CD4-positive, alpha-beta T cell treated with Interleukin-2 at 100 ng/mL for 4 hours (primary cell): ENCODE measurements around the gene UBAC2.

ENCODE experiments used
- DNase-seq: peaks from one replicate; pipeline ENCODE4 v3.0.0-alpha.2; 2020; ENCODE audit warnings: low spot score

UBAC2 gene

DNA sequence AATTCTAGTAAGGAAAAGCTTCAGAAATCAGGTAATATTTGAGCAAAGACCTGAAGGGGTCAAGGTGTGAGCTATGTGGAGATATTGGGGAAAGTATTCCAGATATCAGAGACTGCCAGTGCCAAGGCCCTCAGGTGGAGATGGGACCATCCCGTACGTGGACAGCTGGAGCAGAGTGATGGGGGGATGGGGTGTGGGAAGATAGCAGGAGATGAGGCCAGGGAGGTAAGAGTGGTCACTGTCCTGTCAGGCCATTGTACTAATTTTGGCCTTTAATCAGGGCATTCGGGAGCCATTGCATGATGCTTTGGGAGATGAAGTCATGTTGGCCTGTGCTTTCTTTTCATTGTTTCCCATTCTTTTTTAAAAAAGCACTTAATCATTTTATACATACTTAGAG lies 70.6 kb downstream of the UBAC2 start:
- DNase-seq = no peak

DNA sequence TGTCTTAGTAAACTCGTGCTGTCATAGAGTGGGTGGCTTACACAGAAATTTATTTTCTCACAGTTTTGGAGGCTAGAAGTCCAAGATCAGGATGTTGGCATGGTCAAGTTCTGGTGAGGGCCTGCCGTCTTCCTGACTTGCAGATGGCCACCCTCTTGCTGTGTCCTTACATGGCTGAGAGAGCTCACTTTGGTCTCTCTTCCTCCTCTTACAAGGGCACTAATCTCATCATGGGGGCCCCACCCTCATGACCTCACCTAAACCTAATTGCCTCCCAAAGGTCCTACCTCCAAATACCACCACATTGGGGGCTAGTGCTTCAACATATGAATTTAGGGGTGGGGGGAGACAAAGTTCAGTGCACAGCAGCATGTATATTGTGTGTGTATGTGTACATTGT lies 71.8 kb downstream of the UBAC2 start:
- no peak for DNase-seq

DNA sequence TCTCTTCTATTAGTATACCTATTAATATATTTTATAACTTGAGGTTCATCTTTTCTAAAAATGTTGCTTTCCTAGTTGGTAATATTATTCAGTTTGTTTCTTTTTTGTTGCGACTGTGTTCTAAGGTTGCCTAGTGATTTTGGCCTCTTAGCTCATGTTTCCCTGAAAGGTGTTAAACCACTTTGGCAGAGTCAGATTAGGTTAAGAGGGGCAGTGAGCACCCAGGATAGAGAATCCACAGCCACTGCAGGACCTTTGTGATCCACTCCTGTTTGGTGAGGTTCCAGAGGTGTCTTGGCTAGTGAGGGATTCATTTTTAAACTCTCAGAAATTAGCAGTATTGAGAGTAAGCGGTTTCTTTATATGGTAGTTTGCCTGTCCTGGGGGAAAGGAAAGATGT lies 72.5 kb downstream of the UBAC2 start:
- peak; percentile 79 for DNase-seq

DNA sequence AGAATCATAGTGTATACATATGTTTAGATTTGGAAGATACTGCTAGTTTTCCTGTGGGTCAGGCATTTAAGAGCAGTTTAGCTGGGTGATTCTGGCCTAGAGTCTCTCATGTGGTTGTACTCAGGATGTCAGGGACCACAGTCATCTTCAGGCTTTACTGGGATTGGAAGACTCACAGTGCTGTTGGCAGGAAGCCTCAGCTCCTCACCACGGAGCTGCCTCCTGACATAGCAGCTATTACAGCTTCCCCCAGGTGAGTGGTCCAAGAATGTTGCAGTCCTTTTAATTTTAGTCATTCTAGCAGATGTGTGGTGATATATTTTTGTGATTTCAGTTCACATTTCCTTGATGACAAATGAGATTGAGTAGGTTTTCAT lies 74.4 kb downstream of the UBAC2 start:
- peak; percentile 72 for DNase-seq

DNA sequence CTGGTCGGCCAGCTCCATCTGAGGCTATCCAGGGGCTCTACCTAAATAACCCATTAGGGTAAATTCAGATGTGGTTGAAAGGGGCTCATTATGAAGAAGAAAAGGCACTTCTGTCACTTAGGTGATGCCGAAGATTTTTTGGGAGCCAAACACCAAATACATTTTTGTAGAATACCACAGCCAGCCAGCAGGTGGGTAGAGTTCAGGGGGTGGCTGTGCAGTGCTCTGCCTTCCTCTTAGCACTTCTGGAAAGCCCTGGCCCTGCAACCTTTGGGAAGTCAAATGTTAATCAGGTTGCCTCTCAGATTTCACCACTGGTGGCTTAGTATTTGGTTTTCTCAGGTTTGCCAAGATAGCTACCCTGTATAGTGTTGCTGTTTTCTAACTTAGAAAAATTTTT lies 76.1 kb downstream of the UBAC2 start:
- DNase-seq = no peak

DNA sequence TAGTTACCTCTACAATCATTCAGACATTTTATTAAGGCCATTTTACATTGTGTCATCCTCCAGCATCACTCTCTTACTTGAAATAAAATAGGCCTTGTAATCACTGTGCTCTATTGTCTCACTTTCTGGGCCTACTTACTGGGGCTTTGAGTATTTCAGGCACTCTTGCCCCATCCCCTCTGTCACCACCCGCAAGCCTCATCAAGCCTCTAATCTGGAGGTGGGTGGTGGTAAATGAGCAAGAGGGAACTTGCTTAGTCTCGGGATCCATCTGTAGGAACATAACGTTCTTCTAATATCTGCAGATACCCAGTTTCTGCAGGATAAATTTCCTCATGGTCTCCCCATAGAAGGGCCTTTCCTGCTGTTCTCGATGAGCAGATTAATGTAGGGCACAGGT lies 77.0 kb downstream of the UBAC2 start:
- DNase-seq = no peak

DNA sequence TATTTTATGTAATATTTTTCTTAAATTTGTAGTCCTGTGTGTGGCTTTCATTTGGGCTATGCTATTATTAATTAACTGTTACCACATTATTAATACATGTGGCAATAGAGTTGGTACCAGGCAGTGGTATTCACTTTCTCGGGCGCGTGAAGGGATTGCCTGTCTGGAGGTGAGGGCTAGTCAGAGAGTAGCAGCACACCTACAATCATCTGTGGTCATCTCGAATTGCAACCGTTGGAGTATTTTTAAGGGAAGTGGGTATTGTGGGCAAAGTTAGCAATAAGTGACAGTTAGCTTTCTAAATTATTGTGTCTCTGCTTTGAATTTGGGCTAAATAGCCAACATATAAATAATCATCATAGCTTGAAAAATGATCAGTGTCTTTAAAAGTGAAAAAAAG lies 77.5 kb downstream of the UBAC2 start:
- DNase-seq = no peak

DNA sequence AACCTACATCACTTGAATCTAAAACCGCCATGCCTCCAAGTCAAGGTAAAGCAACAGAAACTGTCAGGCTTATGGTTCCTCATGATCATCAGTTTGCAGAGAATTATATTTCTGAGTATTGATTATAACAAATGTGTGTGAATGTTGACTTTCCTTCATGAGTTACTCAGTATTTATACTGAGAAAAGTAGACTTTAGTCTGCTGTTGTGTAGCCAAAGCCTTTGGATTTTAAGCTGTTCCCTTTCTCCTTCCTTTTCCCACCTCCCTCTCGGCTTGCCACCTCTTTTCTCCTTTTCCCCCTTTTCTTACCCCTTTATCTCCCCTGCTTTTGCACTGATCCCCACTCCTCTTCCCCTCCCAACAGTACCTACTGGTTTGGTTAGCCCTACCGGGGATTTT lies 78.2 kb downstream of the UBAC2 start:
- DNase-seq = no peak

DNA sequence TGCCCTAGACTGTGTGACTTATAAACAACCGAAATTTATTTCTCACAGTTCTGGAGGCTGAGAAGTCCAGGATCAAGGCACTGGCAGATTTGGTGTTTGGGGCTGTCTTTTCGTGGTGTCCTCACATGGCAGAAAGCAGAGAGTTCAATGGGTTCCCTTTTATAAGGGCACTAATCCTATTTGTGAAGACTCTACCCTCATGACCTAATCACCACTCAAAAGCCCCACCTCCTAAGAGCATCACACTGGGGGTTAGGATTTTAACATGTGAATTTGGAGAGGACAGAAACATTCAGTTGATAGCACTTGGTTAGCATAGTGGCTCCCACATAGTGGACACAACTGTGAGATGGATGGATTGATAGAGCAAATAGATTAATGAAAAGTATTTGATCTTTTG lies 79.0 kb downstream of the UBAC2 start:
- no peak for DNase-seq

DNA sequence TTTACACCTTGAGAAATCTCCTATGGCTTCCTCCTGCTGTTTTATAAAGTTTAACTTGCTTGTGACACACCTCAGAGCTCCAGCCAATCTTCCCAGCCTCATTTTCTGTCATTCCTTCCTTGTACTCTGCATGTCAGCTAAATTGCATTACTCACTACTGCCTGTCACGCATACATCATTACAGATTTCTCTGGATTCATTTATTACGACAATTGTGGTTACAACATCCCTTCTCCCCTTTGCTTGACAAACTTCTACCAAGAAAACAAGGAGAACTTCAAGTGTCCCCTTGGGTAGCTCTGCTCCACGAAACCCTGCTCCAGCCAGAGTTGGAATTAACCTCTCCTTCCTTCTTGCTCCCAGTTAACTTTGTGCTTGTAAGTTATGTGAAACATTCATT lies 79.5 kb downstream of the UBAC2 start:
- no peak for DNase-seq

DNA sequence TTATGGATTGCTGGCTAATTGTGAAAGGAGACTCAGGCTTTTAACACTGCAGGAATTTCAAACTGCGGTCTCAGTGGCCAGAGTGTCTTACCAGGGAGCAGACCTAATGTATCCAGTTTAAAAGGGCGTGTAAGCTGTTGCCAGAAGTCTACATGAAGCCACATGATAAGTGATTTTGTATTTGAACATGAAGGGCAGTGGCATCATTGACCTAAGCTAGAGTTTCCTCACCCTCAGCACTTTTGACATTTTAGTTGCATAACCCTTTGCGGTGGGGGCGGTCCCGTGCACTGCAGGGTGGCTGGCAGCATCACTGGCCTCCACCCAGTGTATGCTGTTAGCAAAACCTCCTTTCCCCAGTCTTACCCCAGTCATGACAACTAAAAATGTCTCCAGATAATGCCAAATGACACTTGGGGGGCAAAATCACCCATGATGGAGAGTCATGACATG lies 81.2 kb downstream of the UBAC2 start:
- peak; percentile 82 for DNase-seq

DNA sequence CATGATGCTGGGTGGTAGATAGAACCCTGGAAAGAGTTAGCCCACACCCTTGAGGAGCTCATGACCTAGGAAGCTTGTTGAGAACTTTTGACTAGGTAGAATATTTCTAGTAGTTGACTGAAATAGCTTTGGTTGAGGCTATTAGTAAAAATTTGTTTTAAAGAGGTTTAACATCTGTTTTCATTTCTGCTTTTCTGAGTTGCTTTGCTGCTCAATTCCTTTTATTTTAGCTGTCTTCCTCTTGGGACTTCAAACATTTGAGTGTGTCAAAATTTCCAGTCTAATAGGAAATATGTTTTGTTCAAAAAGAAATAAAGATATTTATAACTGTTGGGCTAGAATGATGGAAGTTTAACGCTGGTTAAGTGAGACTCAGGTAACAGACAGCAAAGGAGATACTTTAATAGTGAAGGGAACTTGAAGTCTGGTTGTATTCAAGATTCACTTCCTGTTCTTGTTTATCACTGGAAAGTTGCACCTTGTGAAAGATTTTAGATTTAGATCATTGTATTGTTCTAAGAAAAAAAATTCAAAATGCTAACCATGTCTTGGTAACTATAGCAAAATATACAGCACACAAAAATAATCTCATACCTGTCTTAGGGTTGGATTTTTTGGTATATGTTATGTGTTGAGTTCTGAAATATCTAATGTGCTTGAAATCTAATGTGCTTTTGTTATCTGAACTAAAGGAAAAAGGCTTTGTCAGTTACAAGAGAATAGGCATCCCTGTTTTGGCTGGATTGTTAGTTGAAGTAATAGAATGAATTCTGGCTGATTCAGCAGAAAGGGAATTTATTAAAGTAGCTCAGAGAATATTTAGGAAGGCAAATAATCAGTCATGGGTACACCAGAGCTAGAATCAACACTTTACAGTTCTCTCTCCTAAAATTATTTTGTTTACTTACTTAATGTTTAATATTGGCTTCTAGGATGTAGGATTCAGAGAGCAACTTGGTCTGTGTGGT lies 81.9 kb downstream of the UBAC2 start:
- peak; percentile 77 for DNase-seq

DNA sequence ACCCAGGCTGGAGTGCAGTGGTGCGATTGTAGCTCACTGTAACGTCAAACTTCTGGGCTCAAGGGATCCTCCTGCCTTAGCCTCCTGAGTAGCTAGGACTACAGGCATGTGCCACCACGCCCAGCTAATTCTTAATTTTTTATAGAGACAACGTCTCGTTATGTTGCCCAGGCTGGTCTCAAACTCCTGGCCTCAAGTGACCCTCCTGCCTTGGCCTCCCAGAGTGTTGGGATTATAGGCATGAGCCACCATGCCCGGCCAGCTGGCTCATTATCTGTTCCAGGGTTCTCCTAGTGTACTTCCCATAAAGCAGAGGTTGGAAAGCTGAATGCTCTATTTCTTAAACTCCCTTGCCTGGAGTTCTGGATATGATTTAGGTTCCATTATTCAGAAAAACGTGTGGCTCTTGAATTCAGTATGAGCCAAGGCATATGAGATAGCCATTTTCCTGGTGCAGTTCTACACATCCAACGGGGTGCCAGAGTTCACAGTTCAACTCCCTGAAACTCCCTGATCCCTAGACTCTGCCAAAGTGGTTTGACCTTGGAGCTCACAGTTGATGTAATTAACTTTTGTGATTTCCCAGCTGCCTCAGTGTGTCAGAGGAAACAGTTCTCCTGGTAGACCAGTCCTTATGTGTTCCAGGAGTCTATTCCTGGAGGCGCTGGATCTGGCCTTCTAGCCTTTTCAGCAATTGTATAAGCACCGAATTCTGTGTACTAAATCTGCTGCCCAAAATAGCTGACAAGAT lies 85.0 kb downstream of the UBAC2 start:
- DNase-seq = no peak

DNA sequence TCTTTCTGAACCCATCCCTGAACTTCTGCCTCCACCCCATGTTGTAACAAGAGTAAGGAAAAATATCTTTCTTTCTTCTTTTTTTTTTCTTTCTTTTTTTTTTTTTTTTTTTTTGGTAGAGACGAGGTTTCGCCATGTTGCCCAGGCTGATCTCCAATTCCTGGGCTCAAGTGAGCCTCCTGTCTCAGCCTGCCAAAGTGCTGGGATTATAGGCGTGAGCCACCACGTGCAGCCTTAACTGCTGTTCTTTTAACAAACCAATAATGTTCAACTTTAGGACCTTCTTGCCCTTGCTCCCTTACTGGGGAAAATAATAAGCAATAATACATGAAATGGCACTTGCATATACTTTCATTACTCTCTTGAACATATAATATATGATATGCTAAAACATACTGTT lies 86.9 kb downstream of the UBAC2 start:
- DNase-seq = no peak

DNA sequence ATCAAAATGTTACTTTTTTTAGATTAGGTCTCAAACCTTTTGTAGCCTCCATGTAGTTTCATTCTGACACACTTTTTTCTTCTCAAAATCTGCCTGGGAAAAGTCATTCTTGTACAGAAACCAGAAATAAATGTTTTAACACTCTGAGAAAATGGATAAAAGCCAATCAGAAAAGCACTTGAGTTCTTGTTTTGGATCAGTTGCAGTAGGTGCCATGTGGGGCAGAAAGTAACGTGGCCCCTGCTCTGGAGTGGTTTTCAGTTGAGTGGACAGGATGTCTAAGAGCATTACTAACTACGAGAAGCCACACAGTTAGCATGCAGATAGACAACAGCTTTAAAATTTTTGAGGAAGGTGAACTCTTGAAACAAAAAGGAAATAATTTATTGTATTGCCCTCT lies 87.4 kb downstream of the UBAC2 start:
- DNase-seq = no peak

DNA sequence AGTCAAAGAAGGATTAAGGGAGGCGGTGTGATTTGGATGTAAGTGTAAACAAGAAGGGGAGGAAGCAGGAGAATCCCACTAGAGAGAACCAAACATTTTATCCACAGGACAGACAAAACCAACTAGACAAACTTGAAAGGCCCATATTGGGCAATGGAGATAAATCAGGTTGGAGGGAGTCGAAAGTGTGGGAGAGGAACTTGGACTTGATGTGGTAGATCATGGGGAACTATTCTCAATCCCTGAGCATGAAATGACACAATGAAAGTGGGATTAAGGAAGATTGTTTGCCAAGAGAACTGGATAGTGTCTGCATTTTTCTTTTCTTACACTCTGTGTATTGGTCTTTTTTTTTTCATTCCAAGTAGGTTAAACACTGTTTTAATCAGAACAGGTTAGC lies 88.6 kb downstream of the UBAC2 start:
- no peak for DNase-seq

DNA sequence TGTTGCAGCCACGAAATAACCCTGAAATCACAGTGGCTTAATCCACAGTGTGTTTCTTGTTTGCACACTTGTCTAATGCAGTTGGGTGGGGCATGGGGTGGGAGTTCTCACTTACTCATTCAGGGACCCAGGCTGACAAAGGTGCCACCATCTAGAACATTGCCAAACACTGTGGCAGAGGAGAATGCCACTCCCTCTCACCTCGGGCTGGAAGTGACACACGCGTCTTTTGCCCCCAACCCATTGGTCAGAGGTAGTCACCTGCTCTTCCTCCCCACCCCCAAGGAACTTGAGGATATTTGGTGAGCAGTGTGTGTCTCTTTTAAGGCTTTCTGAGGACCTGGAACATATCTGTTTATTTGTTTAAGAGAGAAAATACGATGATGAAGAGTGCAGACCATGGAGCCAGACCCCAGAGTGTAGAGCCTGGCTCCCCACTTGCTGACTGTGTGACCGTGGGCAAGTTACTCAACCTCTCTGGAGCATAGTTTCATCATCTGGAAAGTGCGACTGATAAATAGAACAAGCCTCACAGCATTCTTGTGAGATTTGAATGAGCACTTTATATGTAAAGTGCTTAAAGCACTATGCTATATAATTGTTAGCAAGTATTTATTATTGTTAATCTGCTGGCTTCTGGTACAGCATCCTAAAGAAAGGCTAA lies 89.2 kb downstream of the UBAC2 start:
- peak; percentile 89 for DNase-seq

DNA sequence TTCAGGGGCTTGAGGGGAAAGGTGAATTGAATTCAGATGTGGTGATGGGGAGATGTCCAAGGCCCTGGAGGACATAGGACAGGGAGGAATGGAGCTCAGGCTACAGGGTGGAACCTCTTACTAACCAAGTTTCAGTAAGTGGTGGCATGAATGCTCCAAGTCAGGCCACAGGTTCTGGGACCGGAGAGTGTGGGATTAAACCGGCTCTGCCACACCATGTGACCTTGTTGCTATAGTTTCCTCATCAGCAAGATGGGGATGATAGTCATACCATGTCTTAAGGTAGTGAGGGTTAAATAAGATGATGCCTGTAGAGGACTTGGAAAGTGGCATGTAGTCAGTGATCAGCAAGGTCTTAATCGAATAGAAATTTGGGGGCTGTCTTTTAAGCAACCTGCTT lies 90.2 kb downstream of the UBAC2 start:
- DNase-seq = no peak

DNA sequence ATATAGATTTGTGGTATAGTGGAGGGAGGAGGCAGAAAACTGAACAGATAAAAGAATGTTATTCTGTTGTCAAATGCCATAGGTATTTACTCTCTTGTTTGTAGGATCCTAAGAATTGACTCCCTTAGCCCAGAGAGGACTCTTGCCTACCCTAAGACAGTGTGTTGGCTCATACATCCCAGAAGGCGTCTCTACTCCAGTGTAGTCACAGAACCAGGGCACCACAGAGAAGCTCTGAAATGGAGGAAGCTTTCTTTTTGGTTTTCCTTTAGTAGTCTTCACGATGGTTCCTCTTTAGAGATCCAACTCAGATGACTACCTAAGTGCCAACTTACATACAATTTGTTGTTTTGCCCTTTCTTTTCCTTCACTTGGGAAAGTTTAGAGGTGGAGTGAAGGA lies 92.5 kb downstream of the UBAC2 start:
- no peak for DNase-seq

DNA sequence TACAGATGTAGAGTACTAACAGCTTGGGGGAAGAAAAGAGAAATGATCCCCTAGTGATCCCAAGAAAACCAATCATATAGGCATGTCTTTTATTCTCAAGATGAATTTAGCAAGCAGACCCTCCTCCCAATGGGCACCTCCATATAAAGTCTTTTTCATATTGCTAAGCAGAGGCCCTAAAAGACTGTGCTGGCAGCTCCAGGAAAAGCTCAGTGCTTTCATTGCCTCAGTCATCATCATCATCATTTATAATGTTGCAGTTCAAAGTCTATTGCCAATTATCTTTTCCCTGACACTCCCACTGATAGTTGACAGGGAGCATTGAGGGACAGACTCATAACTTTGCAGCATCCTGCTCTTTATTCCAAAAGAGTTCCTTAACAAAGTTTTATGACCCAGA lies 93.5 kb downstream of the UBAC2 start:
- DNase-seq = no peak

DNA sequence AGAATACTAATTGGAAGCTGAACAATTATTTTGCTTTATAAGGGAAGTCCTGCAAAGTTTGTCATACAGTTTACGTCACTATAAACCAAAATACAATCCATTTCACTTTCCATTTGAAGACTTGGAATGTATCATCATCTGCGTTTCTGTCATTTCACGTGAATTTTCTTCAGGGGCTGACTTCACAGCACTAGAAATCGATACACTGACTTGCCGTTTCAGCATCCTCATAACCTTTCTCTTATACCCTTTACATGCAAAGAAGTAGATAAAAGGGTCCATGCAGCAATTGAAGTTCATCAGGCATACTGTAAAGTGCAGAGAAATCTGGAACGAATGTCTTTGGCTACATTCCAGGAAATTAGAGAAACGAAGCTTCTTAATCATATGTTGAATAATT lies 94.3 kb downstream of the UBAC2 start:
- no peak for DNase-seq

DNA sequence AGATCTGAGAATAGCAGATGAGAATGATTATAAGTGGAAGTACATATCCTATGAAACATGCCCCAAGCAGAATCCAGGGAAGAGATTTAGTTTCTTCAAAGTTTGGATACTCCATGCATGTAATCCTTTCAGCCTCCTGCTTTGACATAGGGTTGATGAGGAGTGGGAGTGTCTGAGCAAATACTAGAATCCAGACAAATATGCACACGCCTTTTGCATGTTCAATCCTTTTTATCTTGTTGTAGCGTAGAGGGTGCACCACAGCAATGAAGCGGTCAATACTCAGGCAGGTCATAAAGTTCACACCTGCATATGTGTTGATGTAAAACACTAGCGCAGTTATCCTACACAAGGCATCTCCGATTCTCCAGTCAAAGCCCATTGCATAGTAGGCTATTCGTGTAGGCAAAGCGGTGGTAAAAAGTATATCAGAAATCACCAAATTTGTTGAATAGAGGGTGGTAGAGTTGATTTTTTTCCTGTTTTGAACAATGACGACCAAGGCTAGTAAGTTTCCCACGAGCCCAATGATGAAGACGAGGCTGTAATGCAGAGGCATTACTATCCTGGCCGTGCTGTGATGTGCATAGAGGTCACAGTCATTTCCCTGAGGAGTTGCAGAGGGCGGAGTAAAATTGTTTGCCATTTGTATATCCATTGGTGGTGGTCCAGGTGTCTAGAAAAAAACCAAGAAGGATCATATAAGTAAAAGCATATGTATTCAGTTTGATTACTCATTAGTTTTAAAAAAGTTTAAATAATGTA lies 95.0 kb downstream of the UBAC2 start:
- DNase-seq = no peak
